Loucy (cell line): Measurements from ENCODE around the gene CDX2.

Source experiments
- H2AFZ ChIP-seq: fragments of 200-600 bp; sonication (generic); 2 replicates; pipeline ENCODE4 v1.6.0; 2016; ENCODE audit warnings: antibody characterized with exemption, mild to moderate bottlenecking, low read length, moderate library complexity
- H3F3A ChIP-seq: fragments of 200-600 bp; 2 replicates; pipeline ENCODE4 v1.6.0; 2016; ENCODE audit warnings: antibody characterized with exemption, low read depth, mild to moderate bottlenecking
- H3K27me3 ChIP-seq: fragments of 200-600 bp; sonication (generic); 2 replicates; pipeline ENCODE4 v1.6.1; 2014; ENCODE audit warnings: low read length, mild to moderate bottlenecking; ENCODE audit not compliant: insufficient read depth, poor library complexity, severe bottlenecking
- H3K36me3 ChIP-seq: fragments of 200-600 bp; sonication (generic); 2 replicates; pipeline ENCODE4 v1.6.1; 2016; ENCODE audit warnings: low read length; ENCODE audit not compliant: insufficient read depth
- H3K4me1 ChIP-seq: fragments of 200-600 bp; sonication (generic); 2 replicates; pipeline ENCODE4 v1.5.1; 2014; ENCODE audit warnings: low read length, mild to moderate bottlenecking; ENCODE audit not compliant: insufficient read depth, poor library complexity, severe bottlenecking
- H3K4me2 ChIP-seq: fragments of 200-600 bp; sonication (generic); 2 replicates; pipeline ENCODE4 v1.6.0; 2014; ENCODE audit warnings: antibody characterized with exemption, low read length, low read depth, mild to moderate bottlenecking; ENCODE audit not compliant: poor library complexity, severe bottlenecking
- H3K4me3 ChIP-seq: fragments of 200-600 bp; sonication (generic); 2 replicates; pipeline ENCODE4 v1.5.1; 2014; ENCODE audit warnings: low read length, mild to moderate bottlenecking, mixed read lengths; ENCODE audit not compliant: poor library complexity, severe bottlenecking
- H3K79me2 ChIP-seq: fragments of 200-600 bp; sonication (generic); 2 replicates; pipeline ENCODE4 v1.6.1; 2014; ENCODE audit warnings: low read length; ENCODE audit not compliant: insufficient read depth
- H3K9ac ChIP-seq: fragments of 200-600 bp; sonication (generic); 2 replicates; pipeline ENCODE4 v1.6.0; 2014; ENCODE audit warnings: mild to moderate bottlenecking, low read depth, low read length, moderate library complexity; ENCODE audit not compliant: poor library complexity, severe bottlenecking
- H3K9me2 ChIP-seq: fragments of 200-600 bp; sonication (generic); replicated peaks from 2 replicates; pipeline ENCODE4 v1.6.1; 2016; ENCODE audit warnings: low read depth, low read length, mixed read lengths
- H3K9me3 ChIP-seq: fragments of 200-600 bp; sonication (generic); 2 replicates; pipeline ENCODE4 v1.6.1; 2014; ENCODE audit warnings: mild to moderate bottlenecking, antibody characterized with exemption, low read length, low read depth; ENCODE audit not compliant: insufficient read depth
- H4K20me1 ChIP-seq: fragments of 200-600 bp; sonication (generic); 2 replicates; pipeline ENCODE4 v1.6.0; 2014; ENCODE audit warnings: antibody characterized with exemption, low read length, mild to moderate bottlenecking; ENCODE audit not compliant: insufficient read depth, poor library complexity, severe bottlenecking
- EZH2phosphoT487 ChIP-seq: fragments of 200-600 bp; IDR thresholded peaks from 2 replicates; pipeline ENCODE4 v1.6.1; 2018; ENCODE audit warnings: antibody characterized with exemption, mild to moderate bottlenecking, moderate library complexity, borderline replicate concordance
- TF ChIP-seq, protein P1 (sequence below): fragments of 200-600 bp; sonication (generic); conservative IDR thresholded peaks from 2 replicates; pipeline ENCODE4 v1.5.1; 2014; ENCODE audit warnings: mild to moderate bottlenecking, antibody characterized with exemption, low read length

The CDX2 gene

DNA sequence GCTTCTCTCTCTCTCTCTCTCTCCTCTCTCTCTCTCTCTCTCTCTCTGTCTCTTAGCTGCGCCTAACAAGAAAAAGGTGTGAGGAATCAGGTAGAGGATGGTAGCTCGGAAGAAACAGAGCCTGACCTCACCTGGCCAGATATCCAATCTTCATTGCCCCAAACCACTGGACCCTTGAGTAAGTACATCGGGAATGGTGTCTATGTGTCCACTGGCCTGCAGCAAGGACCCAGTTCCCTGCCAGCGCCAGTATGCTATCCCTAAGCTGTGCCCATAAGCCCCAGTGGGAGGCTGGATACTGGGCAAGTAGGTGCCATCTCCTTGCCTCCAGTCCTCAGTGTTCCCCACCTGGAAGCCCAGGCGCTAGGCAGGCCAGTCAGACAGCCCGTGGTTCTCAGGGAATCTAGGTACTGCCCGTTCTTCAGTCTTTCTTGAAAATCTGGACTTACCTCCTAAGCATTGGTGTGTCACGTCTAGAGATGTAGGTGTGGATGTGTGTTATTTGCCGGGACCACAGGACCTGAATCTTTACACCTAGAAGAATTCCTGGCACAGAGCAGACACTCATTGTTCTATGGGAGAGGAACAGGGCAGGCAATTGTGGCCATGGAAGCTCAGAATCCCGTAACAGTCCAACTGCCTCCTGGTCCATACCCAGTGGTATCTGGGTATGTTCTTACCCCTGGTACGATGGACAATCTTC lies 12.0 kb upstream of the CDX2 start:
- TF ChIP-seq, protein P1, sequence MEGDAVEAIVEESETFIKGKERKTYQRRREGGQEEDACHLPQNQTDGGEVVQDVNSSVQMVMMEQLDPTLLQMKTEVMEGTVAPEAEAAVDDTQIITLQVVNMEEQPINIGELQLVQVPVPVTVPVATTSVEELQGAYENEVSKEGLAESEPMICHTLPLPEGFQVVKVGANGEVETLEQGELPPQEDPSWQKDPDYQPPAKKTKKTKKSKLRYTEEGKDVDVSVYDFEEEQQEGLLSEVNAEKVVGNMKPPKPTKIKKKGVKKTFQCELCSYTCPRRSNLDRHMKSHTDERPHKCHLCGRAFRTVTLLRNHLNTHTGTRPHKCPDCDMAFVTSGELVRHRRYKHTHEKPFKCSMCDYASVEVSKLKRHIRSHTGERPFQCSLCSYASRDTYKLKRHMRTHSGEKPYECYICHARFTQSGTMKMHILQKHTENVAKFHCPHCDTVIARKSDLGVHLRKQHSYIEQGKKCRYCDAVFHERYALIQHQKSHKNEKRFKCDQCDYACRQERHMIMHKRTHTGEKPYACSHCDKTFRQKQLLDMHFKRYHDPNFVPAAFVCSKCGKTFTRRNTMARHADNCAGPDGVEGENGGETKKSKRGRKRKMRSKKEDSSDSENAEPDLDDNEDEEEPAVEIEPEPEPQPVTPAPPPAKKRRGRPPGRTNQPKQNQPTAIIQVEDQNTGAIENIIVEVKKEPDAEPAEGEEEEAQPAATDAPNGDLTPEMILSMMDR, result no peak
- TF ChIP-seq EZH2phosphoT487, result no peak
- H3K4me1 ChIP-seq, result no peaks in the 10 kb centered on the region
- H3K9me3 ChIP-seq, result no peaks in the 10 kb centered on the region
- no peaks in the 10 kb centered on the region for H3K79me2 ChIP-seq
- no peaks in the 10 kb centered on the region for H3K36me3 ChIP-seq
- H3K9me2 ChIP-seq, result no peaks in the 10 kb centered on the region
- no peaks in the 10 kb centered on the region for H4K20me1 ChIP-seq
- no peak overlapping the region for H3K9ac ChIP-seq
- no peak overlapping the region for H3K4me3 ChIP-seq
- H2AFZ ChIP-seq, result no peak overlapping the region
- H3F3A ChIP-seq, result no peaks in the 10 kb centered on the region
- no peak overlapping the region for H3K4me2 ChIP-seq
- H3K27me3 ChIP-seq, result no peaks in the 10 kb centered on the region

DNA sequence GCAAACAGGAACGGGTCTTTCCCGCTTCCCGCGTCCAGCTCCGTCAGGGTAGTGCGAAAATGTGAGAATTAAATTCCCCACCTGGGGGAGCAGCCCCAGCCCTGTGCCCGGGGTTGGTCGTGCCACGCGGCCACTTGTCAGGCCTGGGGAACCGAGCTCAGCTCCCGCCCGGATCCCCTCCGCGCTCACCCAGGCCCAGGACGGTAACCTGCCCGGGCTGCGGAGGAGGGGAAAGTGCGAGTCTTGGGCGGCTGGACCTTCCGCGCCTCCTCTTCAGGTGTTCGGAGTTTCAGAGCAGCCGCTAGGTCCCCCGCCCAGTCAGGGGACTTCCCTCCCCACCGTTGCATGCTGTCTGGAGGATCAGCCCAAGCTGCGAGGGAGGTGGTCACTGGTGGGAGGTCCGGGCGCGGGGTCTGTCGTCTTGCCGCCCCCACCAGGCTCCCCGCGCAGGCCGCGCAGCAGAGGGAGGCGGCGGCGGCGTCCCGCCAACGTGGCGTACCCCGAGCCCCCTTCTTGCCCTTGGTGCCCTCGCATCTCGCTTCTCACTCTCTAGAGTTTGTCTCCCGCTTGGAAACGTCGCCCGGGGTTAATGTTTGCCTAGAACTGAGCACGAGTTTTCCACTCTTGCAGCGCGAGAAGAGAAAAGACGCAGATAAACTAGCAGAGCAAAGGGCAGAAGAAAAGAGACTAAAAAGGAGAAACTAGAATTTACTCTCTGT lies 11.3 kb upstream of the CDX2 start:
- no peak overlapping the region for H3K4me2 ChIP-seq
- no peaks in the 10 kb centered on the region for H4K20me1 ChIP-seq
- no peak overlapping the region for H3K9ac ChIP-seq
- H3K36me3 ChIP-seq, result no peaks in the 10 kb centered on the region
- no peaks in the 10 kb centered on the region for H3K79me2 ChIP-seq
- no peaks in the 10 kb centered on the region for H3K4me1 ChIP-seq
- no peaks in the 10 kb centered on the region for H3K9me3 ChIP-seq
- H3F3A ChIP-seq, result no peaks in the 10 kb centered on the region
- H2AFZ ChIP-seq, result no peak overlapping the region
- no peaks in the 10 kb centered on the region for H3K9me2 ChIP-seq
- H3K4me3 ChIP-seq, result no peak overlapping the region
- TF ChIP-seq, protein P1, result no peak
- TF ChIP-seq EZH2phosphoT487, result no peak
- H3K27me3 ChIP-seq, result no peaks in the 10 kb centered on the region

DNA sequence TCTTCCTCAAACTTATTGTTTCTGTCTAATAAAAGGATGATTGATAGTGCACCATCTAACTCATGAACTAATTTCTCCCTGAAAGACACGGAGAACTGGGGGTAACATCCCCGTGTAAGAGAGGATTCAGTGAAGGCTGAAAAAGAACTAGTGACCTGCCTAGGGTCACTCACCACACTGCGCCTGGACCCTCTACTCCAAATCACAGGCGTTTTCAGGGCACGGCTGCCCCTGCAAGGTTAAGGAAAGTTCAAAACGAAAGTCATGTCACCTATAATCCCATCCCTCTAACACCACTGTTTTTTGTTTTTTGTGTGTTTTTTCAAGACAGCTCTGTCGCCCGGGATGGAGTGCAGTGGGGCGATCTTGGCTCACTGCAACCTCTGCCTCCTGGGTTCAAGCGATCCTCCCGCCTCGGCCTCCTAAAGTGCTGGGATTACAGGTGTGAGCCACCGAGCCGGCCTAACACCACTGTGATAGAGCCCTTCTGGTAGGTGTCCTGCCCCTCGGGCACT lies 10.7 kb upstream of the CDX2 start:
- H3K4me2 ChIP-seq, result no peak overlapping the region
- no peaks in the 10 kb centered on the region for H3F3A ChIP-seq
- TF ChIP-seq, protein P1, result no peak
- TF ChIP-seq EZH2phosphoT487, result no peak
- no peaks in the 10 kb centered on the region for H4K20me1 ChIP-seq
- no peaks in the 10 kb centered on the region for H3K79me2 ChIP-seq
- H3K4me1 ChIP-seq, result no peaks in the 10 kb centered on the region
- no peak overlapping the region for H2AFZ ChIP-seq
- no peaks in the 10 kb centered on the region for H3K9me2 ChIP-seq
- no peaks in the 10 kb centered on the region for H3K27me3 ChIP-seq
- no peaks in the 10 kb centered on the region for H3K36me3 ChIP-seq
- no peak overlapping the region for H3K4me3 ChIP-seq
- H3K9ac ChIP-seq, result no peak overlapping the region
- H3K9me3 ChIP-seq, result no peaks in the 10 kb centered on the region
